H1 (cell line): ENCODE data around the gene NEK4.

Experiments
- EZH2 ChIP-seq: fragments of 200-600 bp; sonication (generic); IDR thresholded peaks from 2 replicates; pipeline ENCODE4 v1.7.1; 2012; ENCODE audit warnings: low read depth, mild to moderate bottlenecking, moderate library complexity, low read length, inconsistent platforms; ENCODE audit not compliant: severe bottlenecking
- HDAC2 ChIP-seq, 2 experiments: fragments of 300-600 bp in 1 of 2; sonication (generic) in 1 of 2; IDR thresholded peaks; 2 replicates each; pipeline ENCODE4 v1.6.1; 2011 to 2012; ENCODE audit warnings: low read depth in 2 of 2, low read length in 2 of 2, mild to moderate bottlenecking in 2 of 2, moderate library complexity in 2 of 2, borderline replicate concordance in 1 of 2, inconsistent platforms in 1 of 2
- JUND ChIP-seq: IDR thresholded peaks from 2 replicates; pipeline ENCODE4 v1.6.1; 2011; ENCODE audit warnings: mild to moderate bottlenecking, improper control_type of control experiment, low read length
- NRF1 ChIP-seq: IDR thresholded peaks from 2 replicates; pipeline ENCODE4 v1.6.1; 2011; ENCODE audit warnings: mild to moderate bottlenecking, low read depth, low read length, improper control_type of control experiment
- PHF8 ChIP-seq: fragments of 200-600 bp; sonication (generic); conservative IDR thresholded peaks from 2 replicates; pipeline ENCODE4 v1.7.1; 2012; ENCODE audit warnings: low read depth, mild to moderate bottlenecking, inconsistent platforms, low read length, moderate library complexity
- POLR2A ChIP-seq, 2 experiments: IDR thresholded peaks; 1 replicate in 1 of 2; 2 replicates in 1 of 2; pipeline ENCODE4 v1.6.1; 2011; ENCODE audit warnings: low read depth in 2 of 2, low read length in 2 of 2, mild to moderate bottlenecking in 2 of 2; ENCODE audit errors: control extremely low read depth in 1 of 2
- POLR2AphosphoS5 ChIP-seq: IDR thresholded peaks from 2 replicates; pipeline ENCODE4 v1.6.1; 2011; ENCODE audit warnings: low read depth, low read length
- RFX5 ChIP-seq: IDR thresholded peaks from 2 replicates; pipeline ENCODE4 v1.6.1; 2011; ENCODE audit warnings: low read depth, low read length, improper control_type of control experiment, borderline replicate concordance
- SIN3A ChIP-seq, 2 experiments: IDR thresholded peaks in 1 of 2; conservative IDR thresholded peaks in 1 of 2; 2 replicates each; pipeline ENCODE4 v1.6.1; 2011 to 2012; ENCODE audit warnings: low read length in 2 of 2, improper control_type of control experiment in 1 of 2, low read depth in 1 of 2, mild to moderate bottlenecking in 1 of 2
- YY1 ChIP-seq: IDR thresholded peaks from 2 replicates; pipeline ENCODE4 v1.6.1; 2011; ENCODE audit warnings: low read depth, mild to moderate bottlenecking, low read length
- TF ChIP-seq, protein P1 (sequence below): IDR thresholded peaks from 2 replicates; pipeline ENCODE4 v1.6.1; 2011; ENCODE audit warnings: low read length, improper control_type of control experiment
- TF ChIP-seq, protein P2 (sequence below): IDR thresholded peaks from 2 replicates; pipeline ENCODE4 v1.6.1; 2012; ENCODE audit warnings: low read length, inconsistent platforms

DNA sequence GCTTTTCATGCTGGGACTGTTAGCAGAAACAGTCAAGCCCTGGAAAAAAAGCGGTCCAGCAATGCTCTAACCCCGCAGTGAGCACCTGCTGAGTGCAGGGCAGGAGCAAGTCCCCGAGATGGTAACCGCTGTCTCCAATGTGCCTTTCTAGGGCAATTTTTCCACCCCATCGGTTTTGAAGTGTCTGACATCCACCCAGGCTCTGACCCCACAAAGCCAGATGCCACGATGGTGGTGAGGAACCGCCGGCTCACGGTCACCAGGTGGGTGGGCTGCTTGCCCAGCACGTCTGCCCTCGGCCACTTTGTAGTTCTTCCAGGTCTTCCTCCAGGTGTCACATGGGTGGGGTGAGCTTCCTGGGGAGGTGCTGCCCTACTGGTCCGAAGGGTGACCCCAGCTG is 20.6 kb upstream of the NEK4 start:
- TF ChIP-seq POLR2A (IDR thresholded peaks at IDR 0.05; ENCODE audit: control extremely low read depth in 1 of 2, low read depth in 2 of 2, low read length in 2 of 2) (no peak), EZH2 (no peak), HDAC2 (IDR thresholded peaks at IDR 0.05; ENCODE audit: borderline replicate concordance in 1 of 2, low read depth in 2 of 2, low read length in 2 of 2) (no peak), JUND (no peak), NRF1 (no peak), YY1 (no peak), RFX5 (no peak), POLR2AphosphoS5 (no peak), PHF8 (no peak), SIN3A (conservative IDR thresholded peaks at IDR 0.05 in 1 of 2, IDR thresholded peaks at IDR 0.05 in 1 of 2; ENCODE audit: low read depth in 1 of 2, low read length in 2 of 2) (no peak)
- TF ChIP-seq, protein P1, sequence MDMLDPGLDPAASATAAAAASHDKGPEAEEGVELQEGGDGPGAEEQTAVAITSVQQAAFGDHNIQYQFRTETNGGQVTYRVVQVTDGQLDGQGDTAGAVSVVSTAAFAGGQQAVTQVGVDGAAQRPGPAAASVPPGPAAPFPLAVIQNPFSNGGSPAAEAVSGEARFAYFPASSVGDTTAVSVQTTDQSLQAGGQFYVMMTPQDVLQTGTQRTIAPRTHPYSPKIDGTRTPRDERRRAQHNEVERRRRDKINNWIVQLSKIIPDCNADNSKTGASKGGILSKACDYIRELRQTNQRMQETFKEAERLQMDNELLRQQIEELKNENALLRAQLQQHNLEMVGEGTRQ = no peak
- TF ChIP-seq, protein P2, sequence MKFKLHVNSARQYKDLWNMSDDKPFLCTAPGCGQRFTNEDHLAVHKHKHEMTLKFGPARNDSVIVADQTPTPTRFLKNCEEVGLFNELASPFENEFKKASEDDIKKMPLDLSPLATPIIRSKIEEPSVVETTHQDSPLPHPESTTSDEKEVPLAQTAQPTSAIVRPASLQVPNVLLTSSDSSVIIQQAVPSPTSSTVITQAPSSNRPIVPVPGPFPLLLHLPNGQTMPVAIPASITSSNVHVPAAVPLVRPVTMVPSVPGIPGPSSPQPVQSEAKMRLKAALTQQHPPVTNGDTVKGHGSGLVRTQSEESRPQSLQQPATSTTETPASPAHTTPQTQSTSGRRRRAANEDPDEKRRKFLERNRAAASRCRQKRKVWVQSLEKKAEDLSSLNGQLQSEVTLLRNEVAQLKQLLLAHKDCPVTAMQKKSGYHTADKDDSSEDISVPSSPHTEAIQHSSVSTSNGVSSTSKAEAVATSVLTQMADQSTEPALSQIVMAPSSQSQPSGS = no peak
